ENCODE results near the gene ISYNA1. TPM values are rescaled to one million over a fixed set of nuclear protein-coding genes. Genes with fewer than 3 reads are reported as not detected.

ISYNA1 gene
- total and polyA plus RNA-seq, 11 donors: 14.0 to 60.6 (median 24.0) TPM

DNA sequence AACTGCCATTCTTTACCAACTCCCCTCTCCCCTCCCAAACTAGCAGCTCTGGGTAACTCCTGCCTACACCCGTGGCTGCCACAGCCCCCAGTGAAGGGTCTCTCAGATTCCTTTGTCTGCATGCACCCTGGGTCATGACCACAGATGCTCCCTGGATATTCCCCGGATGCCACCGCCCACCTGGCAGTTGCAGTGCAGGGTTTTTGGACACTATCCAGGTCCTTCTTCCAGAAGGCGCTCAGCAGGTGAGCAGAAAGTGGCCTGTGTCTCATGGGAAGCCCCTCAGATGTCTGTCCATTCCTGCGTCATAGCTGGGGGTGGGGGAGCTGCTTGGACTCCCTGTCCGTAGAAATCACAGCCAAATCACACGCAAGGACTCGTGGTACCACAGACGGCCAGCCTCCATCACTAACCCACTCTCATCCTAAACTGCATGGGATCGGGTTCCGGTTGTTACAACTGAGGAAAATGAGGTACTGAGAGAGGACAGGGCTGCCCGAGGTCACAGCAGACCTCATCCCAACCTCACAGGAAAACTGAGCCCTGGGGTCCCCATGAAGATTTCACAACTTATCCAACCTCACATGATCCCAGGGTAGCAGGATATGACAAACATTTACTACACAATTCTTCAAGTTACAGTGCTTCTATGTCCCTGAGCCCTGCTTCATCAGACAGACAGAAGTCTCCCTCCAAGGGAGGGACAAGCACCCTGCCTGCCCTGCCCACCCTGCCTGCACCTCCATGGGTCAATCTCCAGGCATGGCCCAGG is 45.4 kb upstream of the ISYNA1 start:
- DNase-seq (peak in 1 of 5 donors; percentile 24), ATAC-seq (no peak)
- Histone ChIP-seq H3K4me1 (peaks cover 19 to 93% (median 64%) of the 10 kb centered on the region in 12 donors), H3K27me3 (no peaks in the 10 kb centered on the region), H3K4me3 (no peak overlapping the region), H3K9me3 (no peaks in the 10 kb centered on the region), H3K27ac (peak overlapping the region in 1 of 12 donors; percentile 42), H3K36me3 (no peaks in the 10 kb centered on the region)
- intact Hi-C loops (cut with DNase I): loop anchor here in 2 of 10 donors (5.0 to 10.0 kb wide), 2 partner anchors 34 to 71 kb away; partner anchors contain the start of gene KXD1 (in 1 of the 2)
- WGBS, 4 donors: 67 to 76% (median 72%) methylated on average over 6 to 12 of the region's 12 CpGs
- TF ChIP-seq POLR2A (IDR thresholded peaks at IDR 0.05): no peak
- TF ChIP-seq, protein P1, sequence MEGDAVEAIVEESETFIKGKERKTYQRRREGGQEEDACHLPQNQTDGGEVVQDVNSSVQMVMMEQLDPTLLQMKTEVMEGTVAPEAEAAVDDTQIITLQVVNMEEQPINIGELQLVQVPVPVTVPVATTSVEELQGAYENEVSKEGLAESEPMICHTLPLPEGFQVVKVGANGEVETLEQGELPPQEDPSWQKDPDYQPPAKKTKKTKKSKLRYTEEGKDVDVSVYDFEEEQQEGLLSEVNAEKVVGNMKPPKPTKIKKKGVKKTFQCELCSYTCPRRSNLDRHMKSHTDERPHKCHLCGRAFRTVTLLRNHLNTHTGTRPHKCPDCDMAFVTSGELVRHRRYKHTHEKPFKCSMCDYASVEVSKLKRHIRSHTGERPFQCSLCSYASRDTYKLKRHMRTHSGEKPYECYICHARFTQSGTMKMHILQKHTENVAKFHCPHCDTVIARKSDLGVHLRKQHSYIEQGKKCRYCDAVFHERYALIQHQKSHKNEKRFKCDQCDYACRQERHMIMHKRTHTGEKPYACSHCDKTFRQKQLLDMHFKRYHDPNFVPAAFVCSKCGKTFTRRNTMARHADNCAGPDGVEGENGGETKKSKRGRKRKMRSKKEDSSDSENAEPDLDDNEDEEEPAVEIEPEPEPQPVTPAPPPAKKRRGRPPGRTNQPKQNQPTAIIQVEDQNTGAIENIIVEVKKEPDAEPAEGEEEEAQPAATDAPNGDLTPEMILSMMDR (IDR thresholded peaks at IDR 0.05): no peak

DNA sequence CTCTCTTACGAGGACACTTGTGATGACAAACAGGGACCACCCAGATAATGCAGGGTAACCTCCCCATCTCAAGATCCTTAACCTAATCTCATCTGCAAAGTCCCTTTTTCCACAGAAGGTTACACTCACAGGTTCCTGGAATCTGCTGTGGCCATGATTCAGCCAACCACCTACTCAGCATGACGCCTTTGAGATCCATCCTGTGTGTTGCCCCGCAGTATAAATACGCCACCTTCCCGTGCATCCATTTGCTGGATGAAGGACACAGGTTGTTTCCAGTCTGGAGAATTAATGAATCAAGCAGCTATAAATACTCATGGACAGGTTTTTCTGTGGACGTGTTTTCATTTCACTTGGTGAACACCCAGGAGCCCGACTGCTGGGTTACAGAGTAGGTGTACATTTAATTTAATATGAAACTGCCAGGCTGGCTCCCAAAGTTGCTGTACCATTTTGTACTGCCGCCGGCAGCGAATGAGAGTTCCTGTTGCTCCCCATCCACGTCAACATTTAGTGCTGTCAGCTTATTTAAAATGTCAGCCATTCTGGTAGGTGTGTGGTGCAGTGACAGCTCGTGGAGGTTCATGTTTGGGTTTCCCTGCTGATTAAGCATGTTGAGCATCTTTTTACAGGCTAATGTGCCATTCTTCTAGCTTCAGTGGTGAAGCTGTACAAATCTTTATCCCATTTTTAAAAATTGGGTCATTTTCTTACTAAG is 43.7 kb upstream of the ISYNA1 start:
- TF ChIP-seq, protein P1 (IDR thresholded peaks at IDR 0.05): no peak
- TF ChIP-seq POLR2A (IDR thresholded peaks at IDR 0.05): no peak
- WGBS, 4 donors: 96 to 97% (median 96%) methylated on average over 12 of the region's 12 CpGs
- H3K9me3 ChIP-seq: no peaks in the 10 kb centered on the region
- peak overlapping the region in 2 of 12 donors; percentile 82 to 98 for H3K27ac ChIP-seq
- no peaks in the 10 kb centered on the region for H3K27me3 ChIP-seq
- intact Hi-C loops (cut with DNase I): loop anchor here in 2 of 10 donors (5.0 to 10.0 kb wide), 2 partner anchors 36 to 73 kb away; partner anchors contain the start of gene KXD1 (in 1 of the 2)
- ATAC-seq (no peak), DNase-seq (no peak)
- H3K4me3 ChIP-seq: no peak overlapping the region
- no peaks in the 10 kb centered on the region for H3K36me3 ChIP-seq
- peaks cover 21 to 93% (median 52%) of the 10 kb centered on the region in 12 donors for H3K4me1 ChIP-seq

GRCh38 chr19:18480006-18480691 is 42.2 kb upstream of the ISYNA1 start:
- intact Hi-C loops (cut with DNase I): loop anchor here in 2 of 10 donors (5.0 to 10.0 kb wide), 2 partner anchors 37 to 75 kb away; partner anchors contain the start of gene KXD1 (in 1 of the 2)
- TF ChIP-seq, protein P1 (IDR thresholded peaks at IDR 0.05): no peak
- TF ChIP-seq POLR2A (IDR thresholded peaks at IDR 0.05): no peak
- 23 to 36% (median 25%) methylated on average over 13 of the region's 13 CpGs for WGBS, 4 donors
- peak overlapping the region; percentile 45 to 98 (median 78) for H3K27ac ChIP-seq
- no peaks in the 10 kb centered on the region for H3K36me3 ChIP-seq
- H3K4me3 ChIP-seq: no peak overlapping the region
- no peaks in the 10 kb centered on the region for H3K9me3 ChIP-seq
- peaks cover 12 to 93% (median 42%) of the 10 kb centered on the region in 12 donors for H3K4me1 ChIP-seq
- no peaks in the 10 kb centered on the region for H3K27me3 ChIP-seq
- DNase-seq (peak in 4 of 5 donors; percentile 61 to 85 (median 80)), ATAC-seq (peak; percentile 48 to 80 (median 70))

All from heart left ventricle (tissue), 16 donors.